Smooth muscle cell of the pulmonary artery (primary cell): ENCODE data around the gene TSPAN18. TPM values are rescaled to one million over a fixed set of nuclear protein-coding genes. Genes with fewer than 3 reads are reported as not detected.

Experiments
- total RNA-seq: library from RNA; depleted of rRNA; stranded (reverse); fragments of >200 nt; gene quantifications from 2 replicates; pipeline ENCODE4 v1.2.3, GENCODE V29; 2014

The TSPAN18 gene
- total RNA-seq = 0.10 and 0.33 TPM in 2 replicates

GRCh38 chr11:44726283-44727113 lies at the start of gene TSPAN18:
Gene TSPAN18, plus strand, starts transcription at chr11:44726962. Its CDS starts 179,455 bp downstream, at chr11:44906417.

GRCh38 chr11:44950625-44951476 lies 224.1 kb downstream of the TSPAN18 start, which contains the start of gene TP53I11:
Gene TP53I11, minus strand, starts transcription at chr11:44950883. Its CDS starts 12,548 bp downstream, at chr11:44938335.

Other genes starting within 250 kb of the TSPAN18 start
- gene CD82, start 161.3 kb upstream of the TSPAN18 start, total RNA-seq = 36.7 and 56.5 TPM in 2 replicates
- gene TP53I11, start 223.9 kb downstream of the TSPAN18 start, total RNA-seq = 55.1 and 105 TPM in 2 replicates